HEK293 (cell line): Measurements from ENCODE around the gene CCDC9B.

Source experiments
- CTCF ChIA-PET: fragments of 350-600 bp; formaldehyde crosslinking; extraction: SDS; loops from one replicate; lab custom pipeline; 2021; ENCODE audit warnings: antibody characterized with exemption; lab: Yijun Ruan, JAX
- POLR2A ChIA-PET: fragments of 300-600 bp; formaldehyde crosslinking; extraction: SDS; loops from one replicate; lab custom pipeline; 2020; ENCODE audit warnings: antibody characterized with exemption, inconsistent platforms; lab: Yijun Ruan, JAX
- H3K27ac ChIP-seq: fragments of 200-500 bp; sonication (Bioruptor generic); 2 replicates; pipeline ENCODE4 v1.5.1; 2014; ENCODE audit warnings: low read depth, low read length, control low read depth, inconsistent platforms; ENCODE audit errors: extremely low read depth
- H3K36me3 ChIP-seq, 2 experiments: fragments of 200-500 bp in 1 of 2; sonication (Bioruptor generic) in 1 of 2; 1 replicate in 1 of 2; 2 replicates in 1 of 2; pipeline ENCODE4 v1.5.1; 2014 to 2017; ENCODE audit warnings: inconsistent platforms in 2 of 2, low read length in 2 of 2; ENCODE audit not compliant: control insufficient read depth in 2 of 2, insufficient read depth in 1 of 2
- H3K4me1 ChIP-seq: fragments of 200-500 bp; sonication (Bioruptor generic); 2 replicates; pipeline ENCODE4 v1.5.1; 2014; ENCODE audit warnings: mild to moderate bottlenecking, low read length, inconsistent platforms; ENCODE audit not compliant: control insufficient read depth, insufficient read depth
- H3K4me3 ChIP-seq: 2 replicates; pipeline ENCODE4 v1.5.1; 2011; ENCODE audit warnings: low read depth, mild to moderate bottlenecking, control low read depth, low read length, moderate library complexity
- H3K9me3 ChIP-seq: fragments of 200-500 bp; sonication (Bioruptor generic); 2 replicates; pipeline ENCODE4 v1.5.1; 2014; ENCODE audit warnings: low read depth, low read length, inconsistent platforms; ENCODE audit not compliant: control insufficient read depth, insufficient read depth
- PBX3 ChIP-seq: sonication (generic); formaldehyde crosslinking; IDR thresholded peaks from 2 replicates; pipeline ENCODE4 v1.8.1; 2022; ENCODE audit warnings: mild to moderate bottlenecking, moderate library complexity, missing genetic modification reagents
- ZBTB7A ChIP-seq: fragments of 450-650 bp; formaldehyde crosslinking; IDR thresholded peaks from 2 replicates; pipeline ENCODE4 v1.5.1; 2016; ENCODE audit warnings: low read depth, missing biosample characterization, missing genetic modification characterization
- ZFP3 ChIP-seq: fragments of 450-650 bp; formaldehyde crosslinking; IDR thresholded peaks from 2 replicates; pipeline ENCODE4 v1.5.1; 2016; ENCODE audit warnings: low read depth, missing biosample characterization, missing genetic modification characterization
- ZNF157 ChIP-seq: fragments of 450-650 bp; formaldehyde crosslinking; IDR thresholded peaks from 2 replicates; pipeline ENCODE4 v1.5.1; 2016; ENCODE audit warnings: missing biosample characterization, missing genetic modification characterization
- ZNF202 ChIP-seq: fragments of 450-650 bp; formaldehyde crosslinking; IDR thresholded peaks from 2 replicates; pipeline ENCODE4 v1.5.1; 2016; ENCODE audit warnings: missing biosample characterization, missing genetic modification characterization, borderline replicate concordance
- ZNF324 ChIP-seq: fragments of 450-650 bp; formaldehyde crosslinking; IDR thresholded peaks from 2 replicates; pipeline ENCODE4 v1.5.1; 2016; ENCODE audit warnings: missing biosample characterization, missing genetic modification characterization
- ZNF391 ChIP-seq: fragments of 450-650 bp; formaldehyde crosslinking; IDR thresholded peaks from 2 replicates; pipeline ENCODE4 v1.5.1; 2016; ENCODE audit warnings: low read depth, missing biosample characterization, missing genetic modification characterization, borderline replicate concordance
- ZNF394 ChIP-seq: fragments of 450-650 bp; formaldehyde crosslinking; IDR thresholded peaks from 2 replicates; pipeline ENCODE4 v1.5.1; 2016; ENCODE audit warnings: missing biosample characterization, missing genetic modification characterization, mild to moderate bottlenecking, moderate library complexity, borderline replicate concordance
- ZNF510 ChIP-seq: fragments of 450-650 bp; formaldehyde crosslinking; IDR thresholded peaks from 2 replicates; pipeline ENCODE4 v1.5.1; 2018; ENCODE audit warnings: mild to moderate bottlenecking, missing genetic modification characterization, missing biosample characterization; ENCODE audit not compliant: insufficient replicate concordance
- ZNF624 ChIP-seq: fragments of 450-650 bp; formaldehyde crosslinking; IDR thresholded peaks from 2 replicates; pipeline ENCODE4 v1.5.1; 2017; ENCODE audit warnings: missing biosample characterization, missing genetic modification characterization
- ZNF701 ChIP-seq: fragments of 450-650 bp; formaldehyde crosslinking; IDR thresholded peaks from 2 replicates; pipeline ENCODE4 v1.5.1; 2016; ENCODE audit warnings: missing biosample characterization, missing genetic modification characterization
- ZNF830 ChIP-seq: fragments of 450-650 bp; IDR thresholded peaks from 2 replicates; pipeline ENCODE4 v1.5.0; 2018; ENCODE audit warnings: missing biosample characterization, missing genetic modification characterization, low read depth, mild to moderate bottlenecking, moderate library complexity
- TF ChIP-seq, protein P1 (sequence below): fragments of 450-650 bp; formaldehyde crosslinking; IDR thresholded peaks from 2 replicates; pipeline ENCODE4 v1.5.1; 2017; ENCODE audit warnings: missing biosample characterization, missing genetic modification characterization
- TF ChIP-seq, protein P2 (sequence below): fragments of 450-650 bp; formaldehyde crosslinking; IDR thresholded peaks from 2 replicates; pipeline ENCODE4 v1.5.1; 2016; ENCODE audit warnings: missing biosample characterization, missing genetic modification characterization, borderline replicate concordance
- TF ChIP-seq, protein P3 (sequence below): fragments of 450-650 bp; formaldehyde crosslinking; IDR thresholded peaks from 2 replicates; pipeline ENCODE4 v1.5.1; 2017; ENCODE audit warnings: missing biosample characterization, missing genetic modification characterization
- TF ChIP-seq, protein P4 (sequence below): fragments of 450-650 bp; formaldehyde crosslinking; IDR thresholded peaks from 2 replicates; pipeline ENCODE4 v1.5.1; 2017; ENCODE audit warnings: missing biosample characterization, missing genetic modification characterization
- TF ChIP-seq, protein P5 (sequence below): fragments of 450-650 bp; formaldehyde crosslinking; IDR thresholded peaks from 2 replicates; pipeline ENCODE4 v1.5.1; 2016; ENCODE audit warnings: missing biosample characterization, missing genetic modification characterization, low read depth
- TF ChIP-seq, protein P6 (sequence below): fragments of 450-650 bp; formaldehyde crosslinking; IDR thresholded peaks from 2 replicates; pipeline ENCODE4 v1.5.1; 2016; ENCODE audit warnings: missing biosample characterization, missing genetic modification characterization
- TF ChIP-seq, protein P7 (sequence below): fragments of 450-650 bp; formaldehyde crosslinking; IDR thresholded peaks from 2 replicates; pipeline ENCODE4 v1.5.1; 2016; ENCODE audit warnings: missing biosample characterization, missing genetic modification characterization

Gene CCDC9B

DNA sequence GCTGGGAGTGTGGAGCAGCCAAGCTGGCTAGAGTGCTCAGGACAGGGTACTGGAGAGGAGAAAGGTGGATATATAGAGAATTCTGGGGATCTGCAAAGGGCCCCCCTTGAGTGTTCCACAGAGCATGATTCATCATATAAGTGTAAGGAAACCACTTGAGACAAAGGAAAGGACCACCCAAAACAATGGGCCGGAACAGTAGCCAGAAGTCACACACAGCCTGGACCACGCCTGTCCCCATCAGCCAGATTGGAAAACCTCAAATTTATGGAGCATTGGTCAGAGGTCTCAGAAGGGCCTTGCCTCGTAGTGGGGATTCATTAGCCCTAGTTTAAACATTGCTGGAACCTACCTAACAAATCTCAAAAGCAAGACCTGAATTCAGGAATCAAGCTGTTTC is 36.9 kb upstream of the CCDC9B start:
- H3K4me3 ChIP-seq, result no peak overlapping the region
- H3K4me1 ChIP-seq, result no peaks in the 10 kb centered on the region
- no peaks in the 10 kb centered on the region for H3K9me3 ChIP-seq
- no peak overlapping the region for H3K27ac ChIP-seq
- no peaks in the 10 kb centered on the region for H3K36me3 ChIP-seq
- CTCF ChIA-PET, result no interaction called here
- POLR2A ChIA-PET, result no interaction called here
- TF ChIP-seq ZNF324 (tag by site-specific recombination) (no peak), ZNF624 (tag by site-specific recombination) (no peak)
- TF ChIP-seq, protein P1, sequence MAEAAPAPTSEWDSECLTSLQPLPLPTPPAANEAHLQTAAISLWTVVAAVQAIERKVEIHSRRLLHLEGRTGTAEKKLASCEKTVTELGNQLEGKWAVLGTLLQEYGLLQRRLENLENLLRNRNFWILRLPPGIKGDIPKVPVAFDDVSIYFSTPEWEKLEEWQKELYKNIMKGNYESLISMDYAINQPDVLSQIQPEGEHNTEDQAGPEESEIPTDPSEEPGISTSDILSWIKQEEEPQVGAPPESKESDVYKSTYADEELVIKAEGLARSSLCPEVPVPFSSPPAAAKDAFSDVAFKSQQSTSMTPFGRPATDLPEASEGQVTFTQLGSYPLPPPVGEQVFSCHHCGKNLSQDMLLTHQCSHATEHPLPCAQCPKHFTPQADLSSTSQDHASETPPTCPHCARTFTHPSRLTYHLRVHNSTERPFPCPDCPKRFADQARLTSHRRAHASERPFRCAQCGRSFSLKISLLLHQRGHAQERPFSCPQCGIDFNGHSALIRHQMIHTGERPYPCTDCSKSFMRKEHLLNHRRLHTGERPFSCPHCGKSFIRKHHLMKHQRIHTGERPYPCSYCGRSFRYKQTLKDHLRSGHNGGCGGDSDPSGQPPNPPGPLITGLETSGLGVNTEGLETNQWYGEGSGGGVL, result no peak
- TF ChIP-seq, protein P2, sequence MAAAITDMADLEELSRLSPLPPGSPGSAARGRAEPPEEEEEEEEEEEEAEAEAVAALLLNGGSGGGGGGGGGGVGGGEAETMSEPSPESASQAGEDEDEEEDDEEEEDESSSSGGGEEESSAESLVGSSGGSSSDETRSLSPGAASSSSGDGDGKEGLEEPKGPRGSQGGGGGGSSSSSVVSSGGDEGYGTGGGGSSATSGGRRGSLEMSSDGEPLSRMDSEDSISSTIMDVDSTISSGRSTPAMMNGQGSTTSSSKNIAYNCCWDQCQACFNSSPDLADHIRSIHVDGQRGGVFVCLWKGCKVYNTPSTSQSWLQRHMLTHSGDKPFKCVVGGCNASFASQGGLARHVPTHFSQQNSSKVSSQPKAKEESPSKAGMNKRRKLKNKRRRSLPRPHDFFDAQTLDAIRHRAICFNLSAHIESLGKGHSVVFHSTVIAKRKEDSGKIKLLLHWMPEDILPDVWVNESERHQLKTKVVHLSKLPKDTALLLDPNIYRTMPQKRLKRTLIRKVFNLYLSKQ, result no peak
- TF ChIP-seq, protein P3, sequence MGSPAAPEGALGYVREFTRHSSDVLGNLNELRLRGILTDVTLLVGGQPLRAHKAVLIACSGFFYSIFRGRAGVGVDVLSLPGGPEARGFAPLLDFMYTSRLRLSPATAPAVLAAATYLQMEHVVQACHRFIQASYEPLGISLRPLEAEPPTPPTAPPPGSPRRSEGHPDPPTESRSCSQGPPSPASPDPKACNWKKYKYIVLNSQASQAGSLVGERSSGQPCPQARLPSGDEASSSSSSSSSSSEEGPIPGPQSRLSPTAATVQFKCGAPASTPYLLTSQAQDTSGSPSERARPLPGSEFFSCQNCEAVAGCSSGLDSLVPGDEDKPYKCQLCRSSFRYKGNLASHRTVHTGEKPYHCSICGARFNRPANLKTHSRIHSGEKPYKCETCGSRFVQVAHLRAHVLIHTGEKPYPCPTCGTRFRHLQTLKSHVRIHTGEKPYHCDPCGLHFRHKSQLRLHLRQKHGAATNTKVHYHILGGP (tag by site-specific recombination), result no peak

- Histone ChIP-seq H3K4me3 (no peak overlapping the region), H3K4me1 (no peaks in the 10 kb centered on the region), H3K9me3 (no peaks in the 10 kb centered on the region), H3K36me3 (no peaks in the 10 kb centered on the region), H3K27ac (no peak overlapping the region)
- TF ChIP-seq ZNF830 (no peak), ZBTB7A (tag by site-specific recombination) (no peak), ZNF701 (no peak), ZNF510 (tag by site-specific recombination) (no peak), ZNF394 (tag by site-specific recombination) (no peak), ZNF202 (tag by site-specific recombination) (no peak), PBX3 (no peak), ZNF391 (tag by site-specific recombination) (no peak), ZNF157 (tag by site-specific recombination) (no peak), ZFP3 (no peak), ZNF624 (tag by site-specific recombination) (no peak)
- TF ChIP-seq, protein P4, sequence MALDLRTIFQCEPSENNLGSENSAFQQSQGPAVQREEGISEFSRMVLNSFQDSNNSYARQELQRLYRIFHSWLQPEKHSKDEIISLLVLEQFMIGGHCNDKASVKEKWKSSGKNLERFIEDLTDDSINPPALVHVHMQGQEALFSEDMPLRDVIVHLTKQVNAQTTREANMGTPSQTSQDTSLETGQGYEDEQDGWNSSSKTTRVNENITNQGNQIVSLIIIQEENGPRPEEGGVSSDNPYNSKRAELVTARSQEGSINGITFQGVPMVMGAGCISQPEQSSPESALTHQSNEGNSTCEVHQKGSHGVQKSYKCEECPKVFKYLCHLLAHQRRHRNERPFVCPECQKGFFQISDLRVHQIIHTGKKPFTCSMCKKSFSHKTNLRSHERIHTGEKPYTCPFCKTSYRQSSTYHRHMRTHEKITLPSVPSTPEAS, result no peak
- TF ChIP-seq, protein P5, sequence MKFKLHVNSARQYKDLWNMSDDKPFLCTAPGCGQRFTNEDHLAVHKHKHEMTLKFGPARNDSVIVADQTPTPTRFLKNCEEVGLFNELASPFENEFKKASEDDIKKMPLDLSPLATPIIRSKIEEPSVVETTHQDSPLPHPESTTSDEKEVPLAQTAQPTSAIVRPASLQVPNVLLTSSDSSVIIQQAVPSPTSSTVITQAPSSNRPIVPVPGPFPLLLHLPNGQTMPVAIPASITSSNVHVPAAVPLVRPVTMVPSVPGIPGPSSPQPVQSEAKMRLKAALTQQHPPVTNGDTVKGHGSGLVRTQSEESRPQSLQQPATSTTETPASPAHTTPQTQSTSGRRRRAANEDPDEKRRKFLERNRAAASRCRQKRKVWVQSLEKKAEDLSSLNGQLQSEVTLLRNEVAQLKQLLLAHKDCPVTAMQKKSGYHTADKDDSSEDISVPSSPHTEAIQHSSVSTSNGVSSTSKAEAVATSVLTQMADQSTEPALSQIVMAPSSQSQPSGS, result no peak
- TF ChIP-seq, protein P6, sequence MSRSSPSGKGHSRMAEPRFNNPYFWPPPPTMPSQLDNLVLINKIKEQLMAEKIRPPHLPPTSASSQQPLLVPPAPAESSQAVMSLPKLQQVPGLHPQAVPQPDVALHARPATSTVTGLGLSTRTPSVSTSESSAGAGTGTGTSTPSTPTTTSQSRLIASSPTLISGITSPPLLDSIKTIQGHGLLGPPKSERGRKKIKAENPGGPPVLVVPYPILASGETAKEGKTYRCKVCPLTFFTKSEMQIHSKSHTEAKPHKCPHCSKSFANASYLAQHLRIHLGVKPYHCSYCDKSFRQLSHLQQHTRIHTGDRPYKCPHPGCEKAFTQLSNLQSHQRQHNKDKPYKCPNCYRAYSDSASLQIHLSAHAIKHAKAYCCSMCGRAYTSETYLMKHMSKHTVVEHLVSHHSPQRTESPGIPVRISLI (tag by site-specific recombination), result no peak
- TF ChIP-seq, protein P7, sequence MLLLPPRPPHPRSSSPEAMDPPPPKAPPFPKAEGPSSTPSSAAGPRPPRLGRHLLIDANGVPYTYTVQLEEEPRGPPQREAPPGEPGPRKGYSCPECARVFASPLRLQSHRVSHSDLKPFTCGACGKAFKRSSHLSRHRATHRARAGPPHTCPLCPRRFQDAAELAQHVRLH (tag by site-specific recombination), result no peak
- ChIA-PET CTCF (no interaction called here), POLR2A (no interaction called here)
Observed at GRCh38 chr15:40372981-40373380, 32.2 kb upstream of the CCDC9B start.
